IMR-90 (cell line): ENCODE results near the gene CCDC142. TPM values are rescaled to one million over a fixed set of nuclear protein-coding genes. Genes with fewer than 3 reads are reported as not detected.

Experiments used
- ATAC-seq: fragments of 200-7000 bp; cut with Tn5 transposase; 2 replicates; pipeline ENCODE4 v1.9.1; 2020; ENCODE audit warnings: low read depth, mild to moderate bottlenecking, moderate library complexity
- BruUV-seq: library from RNA; stranded (reverse); fragments of 400-500 nt; replicated peaks from 2 replicates; lab custom pipeline; 2021; lab: Mats Ljungman, UMichigan
- CTCF ChIA-PET: fragments of 300-600 bp; formaldehyde crosslinking; extraction: SDS; loops from one replicate; lab custom pipeline; 2021; ENCODE audit warnings: antibody characterized with exemption; lab: Yijun Ruan, JAX
- POLR2A ChIA-PET: fragments of 300-600 bp; sonication (Branson Sonifier 250); formaldehyde crosslinking; loops from one replicate; lab custom pipeline; 2022; ENCODE audit warnings: antibody characterized with exemption; ENCODE audit not compliant: unreplicated experiment; lab: Charles Lee
- DNase-seq: peaks from one replicate; pipeline ENCODE4 v3.0.0; 2013
- H2AFZ ChIP-seq: replicated peaks from 2 replicates; pipeline ENCODE3; 2013; ENCODE audit warnings: low read length, mild to moderate bottlenecking; ENCODE audit not compliant: poor library complexity
- H2AK5ac ChIP-seq: 2 replicates; pipeline ENCODE4 v1.6.1; 2013; ENCODE audit warnings: low read depth, low read length, inconsistent platforms
- H2AK9ac ChIP-seq: replicated peaks from 2 replicates; pipeline ENCODE3; 2013; ENCODE audit warnings: mild to moderate bottlenecking, low read depth, low read length, moderate library complexity; ENCODE audit not compliant: poor library complexity
- H2BK120ac ChIP-seq: 2 replicates; pipeline ENCODE4 v1.6.1; 2013; ENCODE audit warnings: low read depth, low read length, inconsistent platforms
- H2BK15ac ChIP-seq: 3 replicates; pipeline ENCODE4 v1.6.1; 2013; ENCODE audit warnings: low read depth, low read length, inconsistent platforms
- H2BK20ac ChIP-seq: 2 replicates; pipeline ENCODE4 v1.6.1; 2013; ENCODE audit warnings: low read depth, mild to moderate bottlenecking, inconsistent platforms, low read length, moderate library complexity
- H2BK5ac ChIP-seq: 2 replicates; pipeline ENCODE4 v1.6.1; 2013; ENCODE audit warnings: mild to moderate bottlenecking, low read depth, low read length, inconsistent platforms; ENCODE audit not compliant: poor library complexity, severe bottlenecking
- H3K14ac ChIP-seq: replicated peaks from 2 replicates; pipeline ENCODE4 v1.6.1; 2013; ENCODE audit warnings: low read depth, low read length, inconsistent platforms
- H3K18ac ChIP-seq: 2 replicates; pipeline ENCODE4 v1.6.1; 2013; ENCODE audit warnings: low read depth, low read length, control low read depth
- H3K23ac ChIP-seq: 2 replicates; pipeline ENCODE4 v1.6.1; 2013; ENCODE audit warnings: low read depth, low read length, inconsistent platforms
- H3K27ac ChIP-seq: 2 replicates; pipeline ENCODE4 v1.5.1; 2013; ENCODE audit warnings: mild to moderate bottlenecking, control low read depth, low read length; ENCODE audit not compliant: insufficient read depth
- H3K27me3 ChIP-seq: 2 replicates; pipeline ENCODE4 v1.6.1; 2013; ENCODE audit warnings: low read length; ENCODE audit not compliant: control insufficient read depth, insufficient read depth
- H3K36me3 ChIP-seq: 2 replicates; pipeline ENCODE4 v1.6.1; 2013; ENCODE audit warnings: low read length, mixed read lengths; ENCODE audit not compliant: control insufficient read depth, insufficient read depth
- H3K4ac ChIP-seq: 2 replicates; pipeline ENCODE4 v1.6.1; 2013; ENCODE audit warnings: low read depth, low read length, inconsistent platforms
- H3K4me1 ChIP-seq: 2 replicates; pipeline ENCODE4 v1.6.1; 2013; ENCODE audit warnings: low read length, mixed read lengths; ENCODE audit not compliant: control insufficient read depth, insufficient read depth
- H3K4me2 ChIP-seq: 2 replicates; pipeline ENCODE4 v1.6.1; 2013; ENCODE audit warnings: low read depth, mild to moderate bottlenecking, control low read depth, low read length, moderate library complexity
- H3K4me3 ChIP-seq: 2 replicates; pipeline ENCODE4 v1.5.1; 2013; ENCODE audit warnings: low read depth, mild to moderate bottlenecking, control low read depth, low read length, moderate library complexity; ENCODE audit not compliant: insufficient read depth
- H3K56ac ChIP-seq: 2 replicates; pipeline ENCODE4 v1.6.1; 2013; ENCODE audit warnings: low read length, inconsistent platforms; ENCODE audit not compliant: insufficient read depth; ENCODE audit errors: extremely low read depth
- H3K79me1 ChIP-seq, 2 experiments: 2 replicates each; pipeline ENCODE4 v1.6.1; 2013; ENCODE audit warnings: low read length in 2 of 2, inconsistent platforms in 1 of 2, low read depth in 1 of 2
- H3K9ac ChIP-seq: 2 replicates; pipeline ENCODE4 v1.6.1; 2013; ENCODE audit warnings: low read depth, low read length, control low read depth
- H3K9me1 ChIP-seq: 2 replicates; pipeline ENCODE4 v1.6.1; 2013; ENCODE audit warnings: low read length, inconsistent platforms; ENCODE audit not compliant: insufficient read depth
- H3K9me3 ChIP-seq: 2 replicates; pipeline ENCODE4 v1.6.1; 2013; ENCODE audit warnings: low read length; ENCODE audit not compliant: control insufficient read depth, insufficient read depth
- H4K20me1 ChIP-seq: 2 replicates; pipeline ENCODE4 v1.6.1; 2013; ENCODE audit warnings: low read length, inconsistent platforms; ENCODE audit not compliant: insufficient read depth
- H4K5ac ChIP-seq: 2 replicates; pipeline ENCODE4 v1.6.1; 2013; ENCODE audit warnings: mild to moderate bottlenecking, low read depth, low read length, control low read depth
- H4K8ac ChIP-seq, 2 experiments: 2 replicates each; pipeline ENCODE4 v1.6.1; 2013; ENCODE audit warnings: low read depth in 2 of 2, low read length in 2 of 2, control low read depth in 1 of 2, inconsistent platforms in 1 of 2
- H4K91ac ChIP-seq: 2 replicates; pipeline ENCODE4 v1.6.1; 2013; ENCODE audit warnings: low read depth, low read length, inconsistent platforms; ENCODE audit not compliant: insufficient read depth
- BHLHE40 ChIP-seq: fragments of 150-350 bp; IDR thresholded peaks from 2 replicates; pipeline ENCODE4 v1.6.1; 2016; ENCODE audit warnings: mild to moderate bottlenecking, low read depth, low read length
- CEBPB ChIP-seq: IDR thresholded peaks from 2 replicates; pipeline ENCODE4 v1.6.1; 2012; ENCODE audit warnings: low read depth, low read length, improper control_type of control experiment
- CHD1 ChIP-seq: IDR thresholded peaks from 2 replicates; pipeline ENCODE4 v1.6.1; 2012; ENCODE audit warnings: low read depth, low read length, improper control_type of control experiment
- CTCF ChIP-seq: conservative IDR thresholded peaks from 2 replicates; pipeline ENCODE4 v1.5.1; 2012; ENCODE audit warnings: mild to moderate bottlenecking, low read depth, low read length, improper control_type of control experiment
- ELK1 ChIP-seq: fragments of 150-350 bp; IDR thresholded peaks from 2 replicates; pipeline ENCODE4 v1.6.1; 2016; ENCODE audit warnings: low read depth, mild to moderate bottlenecking, low read length, moderate library complexity, borderline replicate concordance
- FOS ChIP-seq: fragments of 150-350 bp; IDR thresholded peaks from 2 replicates; pipeline ENCODE4 v1.6.1; 2016; ENCODE audit warnings: low read depth, low read length
- MXI1 ChIP-seq: IDR thresholded peaks from 2 replicates; pipeline ENCODE4 v1.6.1; 2012; ENCODE audit warnings: low read depth, mild to moderate bottlenecking, low read length, moderate library complexity, borderline replicate concordance
- RCOR1 ChIP-seq: IDR thresholded peaks from 2 replicates; pipeline ENCODE4 v1.6.1; 2012; ENCODE audit warnings: mild to moderate bottlenecking, low read length, improper control_type of control experiment; ENCODE audit not compliant: insufficient replicate concordance
- RFX5 ChIP-seq: IDR thresholded peaks from 2 replicates; pipeline ENCODE4 v1.8.0; 2012; ENCODE audit warnings: low read depth, mild to moderate bottlenecking, low read length, moderate library complexity
- SMC3 ChIP-seq: fragments of 150-350 bp; IDR thresholded peaks from 2 replicates; pipeline ENCODE4 v1.6.1; 2016; ENCODE audit warnings: low read depth, mild to moderate bottlenecking, antibody characterized with exemption, low read length, moderate library complexity
- USF2 ChIP-seq: fragments of 150-350 bp; IDR thresholded peaks from 2 replicates; pipeline ENCODE4 v1.6.1; 2017; ENCODE audit warnings: mild to moderate bottlenecking, antibody characterized with exemption, low read length, low read depth
- WGBS, 2 experiments: methylation state at CpG; one replicate each; pipeline versions ENCODE4 v1.1.5 to v1.1.7; 2013; ENCODE audit warnings: missing lambda C conversion rate in 2 of 2; ENCODE audit not compliant: insufficient read length in 1 of 2; ENCODE audit errors: extremely low coverage in 2 of 2; 5-methylcytosine and 5-hydroxymethylcytosine counted together
- dilution Hi-C: fragments of 300-500 bp; cut with HindIII; formaldehyde crosslinking; loops from one replicate; pipeline ENCODE4 v1.14.3; 2018; ENCODE audit warnings: low sequenced_read_pairs; ENCODE audit not compliant: unreplicated experiment
- in situ Hi-C: fragments of 300-500 bp; cut with MboI; formaldehyde crosslinking; loops from 3 replicates; pipeline ENCODE4 v1.14.3; 2019; ENCODE audit warnings: low sequenced_read_pairs, inconsistent platforms, mixed read lengths
- intact Hi-C: fragments of 100-400 bp; cut with micrococcal nuclease; formaldehyde crosslinking; loops from 2 replicates; pipeline ENCODE4 v1.10.0; 2022
- polyA plus RNA-seq, 3 experiments: library from polyadenylated mRNA; depleted of rRNA; stranded (reverse); fragments of >200 nt; gene quantifications; 2 replicates each; pipeline ENCODE4 v1.2.3, GENCODE V29; 2012; ENCODE audit warnings: low replicate concordance in 1 of 3
- total RNA-seq: library from RNA; depleted of rRNA; stranded (reverse); fragments of >200 nt; gene quantifications from 2 replicates; pipeline ENCODE4 v1.2.3, GENCODE V29; 2012

CCDC142 gene
- total and polyA plus RNA-seq, 2 of the 4 experiments (the other 2 are of a cell fraction): 8.4 to 14.0 TPM

GRCh38 chr2:74522516-74522915 lies 39.7 kb upstream of the CCDC142 start:
- Histone ChIP-seq H4K20me1 (0 out of 2 replicates have a peak, but pooled peaks cover 3% of the 10 kb centered on the region), H4K5ac (no peak overlapping the region), H3K27ac (no peak overlapping the region), H2AK5ac (no peak overlapping the region), H3K4me2 (no peak overlapping the region), H3K14ac (no peak overlapping the region), H2BK5ac (no peak overlapping the region), H3K18ac (no peak overlapping the region), H4K8ac (no peak overlapping the region), H2AFZ (no peak overlapping the region), H2BK15ac (no peak overlapping the region), H3K27me3 (peaks cover 48% of the 10 kb centered on the region), H3K23ac (no peak overlapping the region), H3K79me1 (peaks cover 6 to 15% of the 10 kb centered on the region in 2 experiments; a peak in 2 of 4 replicates), H3K4ac (no peak overlapping the region), H3K36me3 (peaks cover 20% of the 10 kb centered on the region), H3K9me1 (peaks cover 2% of the 10 kb centered on the region), H3K4me1 (no peaks in the 10 kb centered on the region), H2AK9ac (no peak overlapping the region), H3K9ac (no peak overlapping the region), H3K4me3 (no peak overlapping the region), H2BK120ac (no peak overlapping the region), H3K9me3 (peaks cover 2% of the 10 kb centered on the region; the same call in 1 of the 2 replicates), H3K56ac (no peak overlapping the region), H2BK20ac (no peak overlapping the region), H4K91ac (no peak overlapping the region)
- in situ Hi-C loops (no loop called here), intact Hi-C loops (no loop called here), dilution Hi-C loops (no loop called here)
- ChIA-PET CTCF (no interaction called here), POLR2A (no interaction called here)
- no TSS peak for BruUV-seq
- no peak for ATAC-seq
- no peak for DNase-seq
- TF ChIP-seq RCOR1: no peak
- no peak for TF ChIP-seq ELK1
- no peak for TF ChIP-seq CTCF
- no peak for TF ChIP-seq CEBPB
- TF ChIP-seq RFX5: no peak
- TF ChIP-seq SMC3: no peak
- no peak for TF ChIP-seq USF2
- no peak for TF ChIP-seq CHD1
- no peak for TF ChIP-seq MXI1
- TF ChIP-seq FOS: no peak
- no peak for TF ChIP-seq BHLHE40
- WGBS, 2 experiments: 100% methylated on average over 1 of the region's 3 CpGs; no CpG with 5 or more reads in 1 of the 2 experiments
